Sigmoid colon (tissue), 4 donors: ENCODE measurements around the gene ZDHHC12.

ENCODE experiments used
- CTCF ChIP-seq, 4 experiments: fragments of 450-650 bp in 3 of 4; fragments of 200-600 bp in 1 of 4; IDR thresholded peaks; one replicate each; pipeline ENCODE4 v1.5.1; 2016 to 2019; ENCODE audit warnings: antibody characterized with exemption in 4 of 4, mild to moderate bottlenecking in 3 of 4, moderate library complexity in 2 of 4
- POLR2A ChIP-seq, 2 donors: fragments of 450-650 bp; IDR thresholded peaks; one replicate each; pipeline ENCODE4 v1.6.1; 2016; ENCODE audit warnings: antibody characterized with exemption in 2 of 2, mild to moderate bottlenecking in 2 of 2, moderate library complexity in 2 of 2
- POLR2AphosphoS5 ChIP-seq, 4 donors: sonication (generic); formaldehyde crosslinking; IDR thresholded peaks; one replicate each; pipeline ENCODE4 v1.6.1; 2017; ENCODE audit warnings: antibody characterized with exemption in 4 of 4

- no peak for TF ChIP-seq CTCF (IDR thresholded peaks at IDR 0.05)
- TF ChIP-seq POLR2A (IDR thresholded peaks at IDR 0.05) = no peak
- no peak for TF ChIP-seq POLR2AphosphoS5 (IDR thresholded peaks at IDR 0.05)
These were observed 10.5 kb downstream of the ZDHHC12 start for GRCh38 chr9:128713411-128713780.
